Effector CD8-positive, alpha-beta T cell (primary cell): Measurements from ENCODE around the gene MEGF6.
"Not testable (repeated sequence)": the region's sequence is repeated elsewhere in the genome, so short reads cannot be mapped to it uniquely, and the experiment has no call there.

Experiments used
- DNase-seq: peaks from one replicate; lab custom pipeline; 2025; lab: John Stamatoyannopoulos, UW

MEGF6 gene

GRCh38 chr1:3595949-3596348 lies 15.4 kb downstream of the MEGF6 start:
- DNase-seq = no peak

GRCh38 chr1:3594706-3595377 lies 16.5 kb downstream of the MEGF6 start:
- DNase-seq = no peak

- no peak for DNase-seq
Measured at GRCh38 chr1:3593745-3594144, 17.6 kb downstream of the MEGF6 start.

DNA sequence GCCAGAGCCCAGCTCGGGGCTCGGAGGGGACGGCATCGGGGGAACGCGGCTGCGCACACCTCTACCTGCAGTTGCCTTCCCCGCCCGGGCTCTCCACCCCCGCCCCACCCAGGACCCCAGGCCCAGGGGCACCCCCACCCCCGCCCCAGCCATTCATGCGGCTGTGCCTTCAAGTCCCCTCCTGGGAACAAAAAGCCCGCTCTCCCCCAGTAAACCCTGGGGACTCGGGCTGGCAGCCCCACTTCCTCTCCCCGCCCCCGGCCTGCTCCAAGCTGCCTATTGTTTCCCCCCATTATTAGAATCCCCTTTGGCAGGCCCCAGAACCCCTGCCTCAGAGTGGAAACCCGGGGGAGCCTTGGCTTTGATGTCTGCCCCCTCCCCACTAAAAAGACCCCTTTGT lies 18.0 kb downstream of the MEGF6 start:
- DNase-seq = no peak

DNA sequence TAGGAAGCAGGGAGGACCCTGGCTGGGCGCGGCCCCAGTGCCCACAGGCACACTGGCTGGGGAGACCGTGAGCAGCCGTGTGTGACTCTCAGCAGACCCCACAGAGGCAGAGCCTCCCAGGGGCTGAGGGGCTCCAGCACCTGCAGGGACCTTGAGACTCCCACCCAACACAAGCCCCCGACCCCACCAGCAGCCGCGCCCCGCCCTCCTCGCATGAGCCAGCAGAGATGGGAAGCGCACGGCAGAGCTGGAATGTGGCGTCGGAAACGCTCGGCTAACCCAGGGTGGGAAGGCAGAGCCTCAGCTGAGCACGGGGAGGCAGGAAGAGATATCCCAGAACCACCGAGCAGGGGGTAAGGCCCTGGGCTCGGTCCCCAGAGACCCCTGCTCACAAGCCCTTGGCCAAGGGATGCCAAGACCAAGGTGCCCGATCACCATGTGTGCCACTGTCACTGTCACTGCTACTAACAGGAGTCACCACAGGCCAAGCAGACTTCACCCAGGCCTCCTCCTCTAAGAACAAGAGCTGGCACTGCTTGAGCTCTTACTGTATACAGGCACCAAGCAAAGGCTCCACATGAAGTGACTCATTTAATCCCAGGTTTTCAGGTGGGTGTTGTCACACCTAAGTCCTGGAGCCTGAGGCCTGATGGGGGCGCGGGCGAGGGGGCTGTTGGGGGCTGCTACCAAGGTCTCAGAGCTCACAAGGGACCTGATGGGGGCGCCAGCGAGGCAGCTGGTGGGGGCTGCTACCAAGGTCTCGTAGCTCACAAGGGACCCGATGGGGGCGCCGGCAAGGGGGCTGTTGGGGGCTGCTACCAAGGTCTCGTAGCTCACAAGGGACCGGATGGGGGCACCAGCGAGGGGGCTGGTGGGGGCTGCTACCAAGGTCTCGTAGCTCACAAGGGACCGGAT lies 20.1 kb downstream of the MEGF6 start:
- no peak for DNase-seq

DNA sequence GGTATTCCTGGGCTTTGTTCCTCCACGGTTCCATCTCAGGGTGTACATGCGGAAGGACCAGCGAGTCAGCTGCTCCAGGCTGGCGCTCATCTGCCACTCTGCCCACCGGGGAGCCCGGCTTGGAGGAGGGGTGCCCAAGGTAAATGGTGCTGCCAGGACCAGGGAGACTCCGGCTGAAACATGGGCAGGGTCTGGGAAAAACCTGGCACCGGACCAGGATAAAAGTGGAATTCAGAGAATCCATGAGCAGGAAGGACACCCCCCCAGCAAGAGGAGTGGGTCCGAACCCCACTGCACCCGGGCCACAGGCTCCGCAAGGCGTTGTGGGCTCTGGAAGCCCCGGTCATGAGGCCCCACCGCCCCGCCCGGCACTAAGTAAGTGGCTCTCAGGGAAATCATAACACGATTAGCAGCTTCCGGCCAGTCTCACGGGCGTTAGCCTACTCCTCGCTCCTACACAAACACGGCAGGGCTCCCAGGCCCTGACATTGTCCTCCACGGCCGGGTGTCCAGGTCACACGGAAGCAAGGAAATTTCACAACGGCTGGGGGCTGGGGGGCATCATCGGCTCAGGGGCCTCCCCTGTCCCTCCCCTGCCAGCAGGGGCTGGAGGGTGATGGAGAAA lies 21.1 kb downstream of the MEGF6 start:
- DNase-seq = no peak

GRCh38 chr1:3588395-3588794 lies 22.9 kb downstream of the MEGF6 start:
- no peak for DNase-seq

- DNase-seq = no peak
Measured at GRCh38 chr1:3586986-3587759, 24.1 kb downstream of the MEGF6 start.

DNA sequence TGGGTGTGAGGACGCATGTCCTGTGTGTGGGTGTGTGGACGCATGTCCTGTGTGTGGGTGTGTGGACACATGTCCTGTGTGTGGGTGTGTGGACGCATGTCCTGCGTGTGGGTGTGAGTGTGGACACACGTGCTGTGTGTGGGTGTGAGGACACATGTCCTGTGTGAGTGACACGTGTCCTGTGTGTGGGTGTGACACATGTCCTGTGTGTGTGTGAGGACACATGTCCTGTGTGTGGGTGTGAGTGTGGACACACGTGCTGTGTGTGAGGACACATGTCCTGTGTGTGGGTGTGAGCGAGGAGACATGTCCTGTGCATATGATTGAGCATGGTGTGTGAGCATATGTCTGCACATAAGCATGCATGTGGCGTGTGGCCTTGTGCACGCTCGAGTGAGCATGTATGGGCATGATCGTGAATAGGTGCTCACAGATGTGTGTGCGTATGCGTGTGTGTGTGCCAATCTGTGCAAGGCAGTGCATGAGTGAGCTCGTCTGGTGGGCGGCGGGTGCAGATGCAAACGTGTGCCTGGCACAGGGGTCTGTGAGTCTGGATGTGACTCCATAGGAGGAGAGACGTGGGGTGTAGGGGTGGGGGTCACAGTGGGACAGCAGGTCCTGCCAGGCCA lies 25.3 kb downstream of the MEGF6 start:
- DNase-seq = no peak

- not testable (repeated sequence) for DNase-seq
Measured at GRCh38 chr1:3585353-3585868, 25.9 kb downstream of the MEGF6 start.

DNA sequence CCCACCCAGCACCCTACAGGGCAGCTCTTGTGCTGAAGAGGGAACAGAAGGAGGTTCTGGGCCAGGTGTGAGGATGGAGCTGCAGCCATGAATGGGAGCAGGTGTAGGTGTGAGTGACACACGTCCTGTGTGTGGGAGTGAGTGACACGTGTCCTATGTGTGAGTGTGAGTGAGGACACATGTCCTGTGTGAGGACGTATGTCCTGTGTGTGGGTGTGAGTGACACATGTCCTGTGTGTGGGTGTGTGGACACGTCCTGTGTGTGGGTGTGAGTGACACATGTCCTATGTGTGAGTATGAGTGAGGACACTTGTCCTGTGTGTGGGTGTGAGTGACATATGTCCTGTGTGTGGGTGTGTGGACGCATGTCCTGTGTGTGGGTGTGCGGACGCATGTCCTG lies 26.4 kb downstream of the MEGF6 start:
- no peak for DNase-seq

DNA sequence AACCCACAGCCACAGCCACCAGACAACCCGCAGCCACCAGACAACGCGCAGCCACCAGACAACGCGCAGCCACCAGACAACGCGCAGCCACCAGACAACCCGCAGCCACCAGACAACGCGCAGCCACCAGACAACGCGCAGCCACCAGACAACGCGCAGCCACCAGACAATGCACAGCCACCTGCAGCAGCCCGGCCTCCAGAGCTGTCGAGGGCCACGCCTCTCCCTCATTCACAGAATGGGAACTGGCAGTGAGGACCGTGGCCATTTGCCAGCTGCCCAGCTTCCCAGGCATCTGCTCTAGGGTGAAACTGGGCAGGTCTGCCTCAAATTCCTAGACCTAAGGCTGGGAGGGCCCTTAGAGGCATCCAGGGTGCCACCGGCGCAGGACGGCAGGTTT lies 27.6 kb downstream of the MEGF6 start:
- DNase-seq = not testable (repeated sequence)

GRCh38 chr1:3581296-3582036 lies 29.8 kb downstream of the MEGF6 start:
- DNase-seq = no peak

DNA sequence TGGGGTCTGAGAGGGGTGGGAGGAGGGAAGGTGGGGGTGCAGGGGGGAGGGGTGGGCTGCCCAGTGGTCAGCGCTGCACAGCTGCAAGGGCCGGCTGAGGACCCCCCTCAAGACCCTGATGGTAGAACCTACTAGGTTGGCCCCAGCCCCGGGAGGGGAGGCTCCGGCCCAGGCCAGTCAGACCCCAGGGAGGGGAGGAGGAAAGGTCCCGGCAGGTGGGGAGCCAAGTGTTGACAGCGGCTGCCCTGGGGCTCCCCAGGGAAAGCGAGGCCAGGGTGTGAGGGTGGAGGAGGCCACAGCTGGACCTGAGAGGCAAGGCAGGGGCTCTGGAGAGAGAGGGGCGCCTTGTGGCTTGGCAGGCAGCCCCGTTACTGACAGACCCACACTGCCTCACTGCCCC lies 31.1 kb downstream of the MEGF6 start:
- no peak for DNase-seq

GRCh38 chr1:3579626-3580025 lies 31.7 kb downstream of the MEGF6 start:
- no peak for DNase-seq

DNA sequence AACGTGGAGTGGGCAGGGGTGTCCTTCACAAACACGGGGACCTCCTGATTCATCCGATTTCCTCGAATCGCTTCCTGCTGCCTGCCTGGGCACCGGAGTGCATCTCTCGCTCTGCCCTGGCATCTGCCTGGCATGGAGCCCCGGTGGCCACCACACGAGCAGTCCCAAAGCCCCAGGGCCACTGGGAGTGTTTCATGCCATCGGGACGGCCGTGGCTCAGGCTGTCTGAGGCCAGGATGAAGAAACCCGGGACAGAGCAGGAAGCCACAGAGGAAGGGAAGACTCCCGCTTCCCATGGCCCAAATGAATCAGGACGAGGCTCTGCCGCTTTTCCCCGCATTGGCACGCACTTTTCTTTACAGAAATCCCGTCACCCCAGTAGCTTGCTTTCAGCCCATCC lies 32.4 kb downstream of the MEGF6 start:
- no peak for DNase-seq

- no peak for DNase-seq
Measured at GRCh38 chr1:3578433-3578805, 32.9 kb downstream of the MEGF6 start.

DNA sequence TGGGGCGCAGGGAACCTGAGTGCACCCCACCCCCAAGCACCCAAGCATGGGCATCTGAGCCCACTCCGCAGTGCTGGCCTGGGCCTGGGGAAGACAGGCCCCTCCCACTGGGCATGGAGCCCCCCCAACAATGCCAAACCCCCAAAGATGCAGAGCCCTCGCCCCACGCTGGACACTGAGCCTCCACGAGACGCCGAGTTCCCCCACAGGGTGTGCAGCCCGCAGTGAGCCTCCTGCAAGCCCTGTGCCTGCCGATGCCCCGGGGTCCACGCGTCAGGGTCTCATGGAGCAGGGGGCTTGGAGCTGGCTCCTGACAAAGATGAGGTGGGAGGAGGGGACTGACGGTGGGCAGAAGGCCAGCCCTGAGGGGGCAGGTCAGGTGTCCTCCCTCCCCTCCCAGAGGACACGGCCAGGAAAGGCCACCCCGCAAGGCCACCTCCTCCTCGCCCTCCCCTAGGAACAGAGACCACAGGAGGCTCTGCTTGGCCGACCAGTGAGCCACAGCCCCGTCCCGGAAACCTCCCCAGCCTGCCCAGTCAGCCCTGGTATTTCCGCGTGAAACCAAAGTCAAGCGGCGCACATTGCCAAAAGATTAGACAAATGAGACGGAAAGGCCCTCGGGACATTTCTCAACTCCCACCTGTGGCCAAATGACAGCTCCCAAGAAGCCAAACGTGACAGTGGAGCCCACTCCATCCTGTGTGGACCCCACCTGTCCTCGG lies 33.4 kb downstream of the MEGF6 start:
- no peak for DNase-seq

GRCh38 chr1:3577300-3577699 lies 34.0 kb downstream of the MEGF6 start:
- no peak for DNase-seq

- DNase-seq = no peak
Measured at GRCh38 chr1:3575993-3576392, 35.3 kb downstream of the MEGF6 start.
